ENCODE data around the gene UBE2S. TPM values are rescaled to one million over a fixed set of nuclear protein-coding genes. Genes with fewer than 3 reads are reported as not detected.

Gene UBE2S
- polyA plus RNA-seq, 3 donors = 16.1 to 40.9 (median 21.9) TPM

GRCh38 chr19:55435020-55435419 is 27.4 kb upstream of the UBE2S start:
- no peaks in the 10 kb centered on the region for H3K36me3 ChIP-seq (replicated peaks in 1 of 2; ENCODE audit: control insufficient read depth in 1 of 2, insufficient read depth in 2 of 2, low read length in 2 of 2)
- Mint-ChIP-seq H3K4me3 (no peak overlapping the region), H3K9me3 (peaks cover 0 to 19% (median 10%) of the 10 kb centered on the region in 7 donors), H3K27ac (no peak overlapping the region), H3K4me1 (peaks cover 4% of the 10 kb centered on the region), H3K36me3 (peaks cover 0 to 3% of the 10 kb centered on the region in 2 donors), H3K27me3 (ENCODE audit: low read depth in 3 of 3) (peaks cover 26 to 43% (median 34%) of the 10 kb centered on the region in 3 donors)
- intact Hi-C loops (cut with micrococcal nuclease) = no loop called here
- no peak overlapping the region for H3K4me3 ChIP-seq (replicated peaks in 1 of 3; ENCODE audit: low read depth in 2 of 3, low read length in 3 of 3)
- DNase-seq = no peak
- no peaks in the 10 kb centered on the region for H4K20me1 ChIP-seq (ENCODE audit: insufficient read depth, low read length)
- no peak overlapping the region for H3K9ac ChIP-seq (ENCODE audit: insufficient read depth, low read length, poor library complexity, severe bottlenecking)
- no peaks in the 10 kb centered on the region for H3K79me2 ChIP-seq (ENCODE audit: insufficient read depth, low read length)
- H3K27me3 ChIP-seq (ENCODE audit: control insufficient read depth in 2 of 2, insufficient read depth in 2 of 2, low read length in 2 of 2) = peaks cover 5 to 40% of the 10 kb centered on the region in 2 donors
- H3K9me3 ChIP-seq (replicated peaks in 1 of 2; ENCODE audit: control insufficient read depth in 1 of 2, insufficient read depth in 1 of 2, low read length in 2 of 2) = peaks cover 0 to 11% of the 10 kb centered on the region in 2 donors
- H3K4me2 ChIP-seq (replicated peaks; ENCODE audit: extremely low read depth, low read length, poor library complexity, severe bottlenecking) = no peak overlapping the region
- no peak overlapping the region for H2AFZ ChIP-seq (ENCODE audit: insufficient read depth, low read depth, low read length, poor library complexity, severe bottlenecking)
- peaks cover 1 to 2% of the 10 kb centered on the region in 2 donors for H3K4me1 ChIP-seq (ENCODE audit: control insufficient read depth in 1 of 2, insufficient read depth in 2 of 2, low read length in 2 of 2)
- TF ChIP-seq CTCF (IDR thresholded peaks at IDR 0.05) = no peak
- H3K27ac ChIP-seq (ENCODE audit: low read depth in 1 of 2, low read length in 2 of 2) = no peak overlapping the region
- WGBS (ENCODE audit: insufficient coverage) = 89% methylated on average over 3 of the region's 4 CpGs

- TF ChIP-seq CTCF (IDR thresholded peaks at IDR 0.05) = no peak
- H4K20me1 ChIP-seq (ENCODE audit: insufficient read depth, low read length) = no peaks in the 10 kb centered on the region
- peaks cover 0 to 13% of the 10 kb centered on the region in 2 donors for H3K9me3 ChIP-seq (replicated peaks in 1 of 2; ENCODE audit: control insufficient read depth in 1 of 2, insufficient read depth in 1 of 2, low read length in 2 of 2)
- intact Hi-C loops (cut with micrococcal nuclease) = no loop called here
- 100% methylated on average over 1 of the region's 4 CpGs for WGBS (ENCODE audit: insufficient coverage)
- no peaks in the 10 kb centered on the region for H3K4me1 ChIP-seq (ENCODE audit: control insufficient read depth in 1 of 2, insufficient read depth in 2 of 2, low read length in 2 of 2)
- peaks cover 0 to 3% of the 10 kb centered on the region in 2 donors for H3K36me3 Mint-ChIP-seq
- no peak overlapping the region for H3K9ac ChIP-seq (ENCODE audit: insufficient read depth, low read length, poor library complexity, severe bottlenecking)
- no peak overlapping the region for H3K4me3 ChIP-seq (replicated peaks in 1 of 3; ENCODE audit: low read depth in 2 of 3, low read length in 3 of 3)
- no peaks in the 10 kb centered on the region for H3K79me2 ChIP-seq (ENCODE audit: insufficient read depth, low read length)
- H3K27me3 ChIP-seq (ENCODE audit: control insufficient read depth in 2 of 2, insufficient read depth in 2 of 2, low read length in 2 of 2) = peaks cover 5 to 38% of the 10 kb centered on the region in 2 donors
- no peak for DNase-seq
- no peak overlapping the region for H2AFZ ChIP-seq (ENCODE audit: insufficient read depth, low read depth, low read length, poor library complexity, severe bottlenecking)
- no peaks in the 10 kb centered on the region for H3K36me3 ChIP-seq (replicated peaks in 1 of 2; ENCODE audit: control insufficient read depth in 1 of 2, insufficient read depth in 2 of 2, low read length in 2 of 2)
- no peak overlapping the region for H3K4me3 Mint-ChIP-seq
- peaks cover 0 to 18% (median 11%) of the 10 kb centered on the region in 7 donors for H3K9me3 Mint-ChIP-seq
- no peaks in the 10 kb centered on the region for H3K4me1 Mint-ChIP-seq
- peaks cover 27 to 42% (median 29%) of the 10 kb centered on the region in 3 donors for H3K27me3 Mint-ChIP-seq (ENCODE audit: low read depth in 3 of 3)
- no peak overlapping the region for H3K27ac Mint-ChIP-seq
- H3K27ac ChIP-seq (ENCODE audit: low read depth in 1 of 2, low read length in 2 of 2) = no peak overlapping the region
- H3K4me2 ChIP-seq (replicated peaks; ENCODE audit: extremely low read depth, low read length, poor library complexity, severe bottlenecking) = no peak overlapping the region
Measured at GRCh38 chr19:55434356-55434919, 26.9 kb upstream of the UBE2S start.

Measured in CD14-positive monocyte (primary cell).